ENCODE measurements around the gene NRM.

The NRM gene

GRCh38 chr6:30717129-30717844 is 26.5 kb upstream of the NRM start, which contains the start of gene MDC1:
MDC1 (minus strand) TSS chr6:30717281; CDS start chr6:30715175, 2,106 bp downstream.
- peak; percentile 100 for DNase-seq (ENCODE audit: low read depth)
- H3K4me3 ChIP-seq (ENCODE audit: low read length): peak within 1 kb of the TSS; percentile 82
- TF ChIP-seq CTCF (conservative IDR thresholded peaks at IDR 0.05; ENCODE audit: low read length): peak; percentile 28; the same call in 1 of the 2 replicates

- TF ChIP-seq CTCF (conservative IDR thresholded peaks at IDR 0.05; ENCODE audit: low read length): no peak
- H3K4me3 ChIP-seq (ENCODE audit: low read length): peak overlapping the region; percentile 82
- DNase-seq (ENCODE audit: low read depth): no peak
Measured at GRCh38 chr6:30716879-30717128, 26.0 kb upstream of the NRM start.

DNA sequence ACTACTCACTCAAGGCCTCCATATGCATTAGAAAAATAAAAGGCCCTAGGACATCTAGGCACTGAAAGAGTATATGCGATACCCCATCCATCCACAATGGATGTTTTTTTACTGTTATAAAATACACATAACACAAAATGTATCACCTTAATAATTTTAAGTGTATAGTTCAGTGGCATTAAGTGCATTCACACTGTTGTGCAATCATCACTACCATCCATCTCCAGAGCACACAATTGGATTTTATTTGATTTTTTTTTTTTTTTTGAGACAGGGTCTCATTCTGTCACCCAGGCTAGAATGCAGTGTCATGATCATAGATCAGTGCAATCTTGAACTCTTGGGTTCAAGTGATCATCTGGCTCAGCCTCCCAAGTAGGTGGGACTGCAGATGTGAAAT is 23.5 kb upstream of the NRM start:
- DNase-seq (ENCODE audit: low read depth): no peak
- no peak overlapping the region for H3K4me3 ChIP-seq (ENCODE audit: low read length)
- no peak for TF ChIP-seq CTCF (conservative IDR thresholded peaks at IDR 0.05; ENCODE audit: low read length)

DNA sequence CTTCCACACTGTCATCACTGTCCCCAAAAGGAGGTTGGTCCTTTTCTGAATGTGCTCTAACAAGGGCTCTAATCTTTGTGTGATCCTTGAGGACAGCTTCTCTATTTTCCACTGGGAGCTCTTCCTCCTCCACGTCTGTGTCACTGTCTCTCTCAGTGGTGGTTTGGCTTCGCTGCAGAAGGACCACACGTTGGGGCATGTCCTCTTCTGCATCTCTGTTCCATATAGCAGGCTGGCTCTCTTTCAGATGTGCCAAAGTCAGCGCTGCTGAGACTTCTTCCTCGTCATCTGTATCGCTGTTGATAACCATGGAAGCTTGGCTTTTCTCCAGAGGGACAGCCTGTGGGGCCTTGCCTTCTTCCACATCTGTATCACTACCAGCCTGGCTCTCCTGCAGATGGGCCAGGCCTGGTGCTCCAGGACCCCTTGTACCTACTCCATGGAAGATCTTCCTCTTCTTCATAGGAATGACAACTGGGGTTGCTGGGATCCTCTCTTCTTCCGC is 21.7 kb upstream of the NRM start:
- no peak for DNase-seq (ENCODE audit: low read depth)
- no peak for TF ChIP-seq CTCF (conservative IDR thresholded peaks at IDR 0.05; ENCODE audit: low read length)
- no peak overlapping the region for H3K4me3 ChIP-seq (ENCODE audit: low read length)

DNA sequence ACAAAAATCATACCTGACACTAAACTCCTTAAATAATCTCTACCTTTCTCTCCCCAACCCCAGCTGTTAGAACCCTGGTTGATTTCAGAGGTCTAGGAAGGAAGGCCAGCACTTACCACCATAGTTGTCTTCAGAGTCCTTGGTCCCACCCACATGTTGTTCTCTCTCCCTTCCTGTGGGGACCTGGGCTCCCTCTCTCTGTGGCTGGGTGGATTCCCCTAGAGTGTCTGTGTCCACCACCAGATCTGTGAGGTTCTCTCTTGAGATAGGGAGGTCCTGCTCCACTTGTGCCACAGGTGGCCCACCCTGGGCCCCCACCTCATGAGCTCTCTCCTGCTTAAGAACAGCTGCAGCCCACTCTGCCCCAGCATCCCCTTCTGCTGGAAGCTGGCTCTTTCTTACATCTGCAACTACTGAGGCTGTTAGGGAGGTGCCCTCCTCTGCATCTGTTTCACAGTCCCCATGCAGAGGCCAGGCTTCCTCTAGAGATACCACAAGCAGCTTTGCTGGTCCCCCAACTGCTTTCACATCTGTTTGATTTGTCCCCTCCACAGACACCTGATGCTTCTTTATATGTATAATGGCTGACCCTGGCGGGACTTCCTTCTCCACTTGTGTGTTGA is 21.1 kb upstream of the NRM start:
- no peak for DNase-seq (ENCODE audit: low read depth)

DNA sequence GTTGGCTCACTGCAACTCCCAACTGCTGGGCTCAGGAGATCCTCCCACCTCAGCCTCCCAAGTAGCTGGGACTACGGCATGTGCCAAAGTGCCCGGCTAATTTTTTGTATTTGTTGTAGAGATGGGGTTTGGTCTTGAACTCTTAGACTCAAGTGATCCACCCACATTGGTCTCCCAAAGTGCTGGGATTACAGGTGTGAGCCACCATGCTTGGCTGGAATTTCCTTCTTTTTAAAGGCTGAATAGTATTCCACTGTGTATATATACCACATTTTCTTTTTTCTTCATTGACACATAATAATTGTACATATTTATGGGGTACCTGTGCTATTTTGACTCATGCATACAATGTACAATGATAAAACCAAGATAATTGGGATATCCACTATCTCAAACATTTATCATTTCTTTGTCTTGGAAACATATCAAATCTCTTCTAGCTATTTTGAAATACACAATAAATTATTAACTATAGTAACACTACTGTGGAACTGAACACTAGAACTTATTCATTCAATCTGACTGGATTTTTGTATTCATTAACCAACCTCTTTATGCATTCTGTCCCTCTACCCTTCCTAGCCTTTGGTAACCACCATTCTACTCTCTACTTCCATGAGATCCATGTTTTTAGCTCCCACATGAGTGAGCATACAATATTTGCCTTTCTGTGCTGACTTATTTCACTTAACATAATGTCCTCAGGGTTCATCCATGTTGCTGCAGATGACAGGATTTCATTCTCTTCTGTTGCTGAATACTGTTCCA is 18.5 kb upstream of the NRM start:
- H3K4me3 ChIP-seq (ENCODE audit: low read length): no peak overlapping the region
- no peak for DNase-seq (ENCODE audit: low read depth)
- no peak for TF ChIP-seq CTCF (conservative IDR thresholded peaks at IDR 0.05; ENCODE audit: low read length)

More for the DNA sequence above, 21.1 kb upstream of the NRM start:
- no peak overlapping the region for H3K4me3 ChIP-seq (ENCODE audit: low read length)
- TF ChIP-seq CTCF (conservative IDR thresholded peaks at IDR 0.05; ENCODE audit: low read length): no peak
